HS-27A (cell line): ENCODE measurements around the gene OPCML.

Experiments used
- DNase-seq: peaks from one replicate; pipeline ENCODE4 v3.0.0-alpha.2; 2012; ENCODE audit warnings: low read depth, missing footprints

Gene OPCML

DNA sequence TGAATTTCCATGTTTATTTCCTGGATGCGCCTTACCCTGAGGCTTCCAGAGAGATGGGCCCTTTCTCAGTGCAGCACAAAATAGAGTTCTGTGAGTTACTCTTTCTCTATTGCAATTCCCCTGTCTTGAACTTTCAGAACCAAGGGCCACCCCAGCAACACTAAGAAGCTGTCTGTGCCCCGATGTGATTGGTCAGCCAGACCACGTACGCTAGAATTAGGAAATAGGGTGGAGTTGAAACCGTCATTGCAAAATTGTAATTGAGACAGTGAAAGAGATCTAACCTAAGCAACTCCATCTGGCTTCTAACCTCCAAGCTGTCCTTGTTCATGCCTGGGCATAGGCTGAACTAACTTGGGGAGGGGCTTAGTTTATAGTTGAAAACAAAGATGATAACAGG, 981.3 kb downstream of the OPCML start:
- DNase-seq: no peak

DNA sequence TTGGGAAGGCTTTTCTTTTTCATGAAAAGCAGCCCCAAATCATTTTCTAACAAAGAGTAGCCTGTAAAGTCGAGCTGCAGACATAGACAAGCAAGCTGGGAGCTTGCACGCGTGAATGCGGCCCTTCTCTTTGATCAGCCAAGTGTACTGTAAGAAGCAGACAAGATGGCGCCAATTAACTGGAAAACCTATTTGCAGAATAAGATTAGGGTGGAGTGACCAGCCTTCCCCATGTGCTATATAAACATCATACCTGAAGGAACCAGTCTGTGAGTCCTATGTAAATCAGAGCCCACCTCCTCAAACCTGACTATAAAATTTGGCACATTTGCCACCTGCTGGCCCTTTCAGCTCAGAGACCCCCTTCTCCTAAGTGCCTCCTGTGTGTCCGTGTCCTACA, 982.7 kb downstream of the OPCML start:
- no peak for DNase-seq

DNA sequence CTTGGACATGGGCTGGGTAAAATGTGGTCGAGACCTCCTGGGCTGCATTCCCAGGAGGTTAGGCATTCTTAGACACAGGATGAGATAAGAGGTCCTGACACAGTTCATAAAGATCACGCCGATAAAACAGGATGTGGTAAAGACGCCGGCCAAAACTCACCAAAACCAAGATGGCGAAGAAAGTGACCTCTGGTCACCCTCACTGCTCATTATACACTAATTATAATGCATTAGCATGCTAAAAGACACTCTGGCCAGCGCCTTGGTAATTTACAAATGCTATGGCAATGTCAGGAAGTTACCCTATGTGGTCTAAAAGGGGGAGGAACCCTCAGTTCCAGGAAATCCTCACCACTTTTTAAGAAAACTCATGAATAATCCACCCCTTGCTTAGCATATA, 983.3 kb downstream of the OPCML start:
- DNase-seq: no peak

DNA sequence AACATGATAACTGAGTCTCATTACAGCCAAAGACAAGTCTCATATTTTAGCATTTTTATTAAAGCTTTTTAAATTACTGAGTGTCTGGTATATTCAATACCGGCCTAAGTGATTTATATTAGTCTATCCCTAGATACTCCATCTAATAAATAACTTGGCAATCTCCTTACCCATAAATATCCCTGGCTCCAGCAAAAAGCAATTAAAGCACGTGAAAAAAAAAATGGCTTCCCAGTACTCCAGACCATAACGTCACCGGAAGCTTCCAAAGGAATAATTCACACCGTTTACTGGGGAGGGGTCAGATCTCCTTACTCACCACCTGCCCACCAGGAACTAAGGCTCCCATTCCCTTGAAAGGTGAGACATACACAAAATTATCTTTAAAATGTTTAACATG, 988.3 kb downstream of the OPCML start:
- DNase-seq: no peak

- no peak for DNase-seq
Measured at GRCh38 chr11:132541794-132542193, 990.5 kb downstream of the OPCML start.

DNA sequence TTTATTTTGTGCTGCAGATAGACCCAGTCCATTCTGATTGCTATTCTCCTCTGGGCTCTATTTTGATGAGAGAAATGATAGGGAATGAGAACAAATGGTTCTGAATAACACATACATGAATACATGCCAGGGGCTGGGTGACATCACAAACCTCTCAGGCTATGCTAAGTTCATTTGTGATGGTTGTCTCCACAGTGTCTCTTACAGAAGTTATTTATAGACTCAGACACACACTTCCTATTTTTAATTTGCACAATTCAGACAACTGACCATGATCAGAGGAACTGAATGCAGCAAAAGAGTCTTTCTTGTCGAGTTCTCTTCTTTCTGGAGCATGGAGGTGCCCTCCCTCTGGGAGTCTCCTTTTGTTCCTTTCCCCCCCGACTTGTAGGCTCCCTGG, 991.7 kb downstream of the OPCML start:
- DNase-seq: no peak

- no peak for DNase-seq
Measured at GRCh38 chr11:132539590-132540368, 992.5 kb downstream of the OPCML start.

- DNase-seq: no peak
Measured at GRCh38 chr11:132538642-132539041, 993.7 kb downstream of the OPCML start.

DNA sequence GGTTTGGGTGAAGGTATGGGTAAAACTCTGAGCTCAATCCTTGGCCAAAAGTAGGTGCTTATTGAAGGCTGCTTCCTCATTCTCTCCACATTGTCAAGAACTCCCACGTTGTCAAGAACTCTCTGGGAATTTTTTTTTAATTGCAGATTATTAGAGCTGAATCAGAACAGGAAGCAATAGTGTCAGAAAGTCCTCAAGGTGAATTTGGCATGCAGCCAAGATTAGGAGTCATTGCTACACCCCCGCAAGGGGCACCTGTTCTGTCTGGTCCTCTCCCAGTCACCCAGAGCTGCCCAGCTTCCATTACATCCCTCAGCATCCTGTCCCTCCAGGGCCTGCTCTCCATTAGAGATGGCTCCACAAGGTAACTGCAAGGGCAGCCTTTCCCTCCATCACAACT, 996.5 kb downstream of the OPCML start:
- DNase-seq: no peak

GRCh38 chr11:132531921-132532320, 1000.4 kb downstream of the OPCML start:
- no peak for DNase-seq

GRCh38 chr11:132528181-132528580, 1004.1 kb downstream of the OPCML start:
- no peak for DNase-seq

GRCh38 chr11:132523929-132524328, 1008.4 kb downstream of the OPCML start:
- no peak for DNase-seq

DNA sequence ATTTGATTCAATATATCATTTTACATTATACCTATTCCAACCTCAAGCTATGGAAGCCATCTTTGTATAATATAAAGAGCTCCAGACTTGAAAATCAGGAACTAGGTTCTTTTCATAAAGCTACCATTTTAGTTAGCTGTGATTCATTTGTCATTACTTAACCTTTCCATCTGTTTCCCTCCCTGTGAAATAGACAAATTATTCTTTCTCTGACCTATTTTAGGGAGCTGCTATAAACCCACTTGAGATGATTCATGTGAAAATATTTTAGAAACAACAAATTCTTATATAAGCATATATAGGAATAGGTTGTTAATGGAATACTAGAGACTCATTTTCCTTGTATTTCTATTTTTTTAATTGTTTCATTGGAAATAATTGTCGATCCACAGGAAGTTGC, 1012.1 kb downstream of the OPCML start:
- DNase-seq: no peak

GRCh38 chr11:132519241-132519815, 1013.0 kb downstream of the OPCML start:
- DNase-seq: no peak

GRCh38 chr11:132504501-132505041, 1027.7 kb downstream of the OPCML start:
- DNase-seq: no peak

DNA sequence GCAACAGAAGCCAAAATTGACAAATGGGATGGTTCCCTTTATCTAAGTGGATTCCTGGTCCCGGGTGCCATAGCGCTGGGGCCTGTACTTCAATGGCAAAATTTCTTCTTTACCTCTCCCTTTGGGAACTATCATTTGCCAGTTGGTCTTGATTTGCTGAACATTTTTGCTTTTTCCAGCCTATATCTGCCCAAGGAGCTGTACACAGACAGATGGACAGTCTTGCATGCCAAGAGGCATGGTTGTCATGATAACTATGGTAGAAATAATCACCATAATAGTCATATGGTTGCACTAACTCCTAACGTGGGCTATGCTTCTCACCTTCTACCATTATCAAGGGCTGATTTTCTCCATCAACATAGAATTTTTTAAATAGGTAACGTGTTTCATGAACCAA, 1030.9 kb downstream of the OPCML start:
- no peak for DNase-seq

- no peak for DNase-seq
Measured at GRCh38 chr11:132499661-132500060, 1032.6 kb downstream of the OPCML start.

DNA sequence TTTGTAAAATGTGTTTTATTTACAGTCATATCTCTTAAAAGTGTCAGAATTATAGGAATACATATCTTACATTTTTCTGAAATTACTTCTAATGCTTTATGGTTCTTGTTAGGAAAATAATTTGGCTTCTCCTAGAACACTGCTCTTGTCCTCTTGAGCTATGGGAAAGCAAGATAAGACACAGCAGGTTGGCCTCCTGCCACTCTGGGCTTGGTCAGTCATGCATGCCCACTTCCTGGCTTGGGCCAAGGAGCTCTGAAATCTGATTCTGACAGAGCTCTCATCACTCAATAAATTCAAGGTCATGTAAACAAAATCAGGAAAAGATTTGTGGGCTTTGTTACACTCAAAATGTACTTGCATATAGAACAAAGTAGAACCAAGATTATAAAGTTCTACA, 1036.0 kb downstream of the OPCML start:
- no peak for DNase-seq

DNA sequence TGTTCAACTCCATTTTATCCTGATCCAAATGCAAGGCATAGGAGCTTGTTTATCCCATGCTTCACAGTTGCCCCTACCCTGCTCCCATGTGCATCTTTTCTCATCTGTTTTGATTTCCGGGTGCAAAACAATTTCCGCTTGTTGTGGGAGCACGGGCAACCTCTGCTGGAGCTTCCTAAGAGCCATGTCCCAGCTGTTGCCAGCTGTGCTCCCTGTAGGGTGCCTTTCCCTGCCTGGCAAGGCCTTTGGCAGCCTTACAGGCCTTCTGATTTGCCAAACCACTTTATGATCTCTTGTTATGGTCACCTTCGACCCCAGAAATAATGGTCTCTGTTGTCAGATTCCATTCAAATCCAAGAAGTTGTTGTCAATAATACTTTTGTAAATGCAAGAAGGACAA, 1038.5 kb downstream of the OPCML start:
- DNase-seq: no peak

- no peak for DNase-seq
Measured at GRCh38 chr11:132490978-132491377, 1041.3 kb downstream of the OPCML start.

GRCh38 chr11:132486060-132486459, 1046.2 kb downstream of the OPCML start:
- DNase-seq: no peak

DNA sequence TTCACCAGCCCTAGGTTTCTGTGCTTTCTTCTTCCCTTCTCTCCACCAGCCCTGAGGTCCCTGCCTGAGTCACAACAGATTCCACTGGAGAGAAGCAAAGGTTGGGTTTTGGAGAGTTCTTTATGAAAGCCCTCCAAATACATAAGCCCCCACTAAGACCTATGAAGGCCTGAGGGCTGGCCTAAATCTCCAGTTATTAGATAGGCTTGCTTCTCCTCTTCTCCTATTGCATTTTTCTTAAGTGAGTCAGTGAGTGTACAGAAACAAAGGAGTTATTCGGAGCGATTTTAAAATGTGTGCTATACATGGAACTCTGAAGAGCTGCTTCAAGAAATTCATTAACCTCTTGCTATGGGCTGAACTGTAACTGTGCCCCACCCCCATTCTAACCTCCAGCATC, 1057.3 kb downstream of the OPCML start:
- DNase-seq: no peak

DNA sequence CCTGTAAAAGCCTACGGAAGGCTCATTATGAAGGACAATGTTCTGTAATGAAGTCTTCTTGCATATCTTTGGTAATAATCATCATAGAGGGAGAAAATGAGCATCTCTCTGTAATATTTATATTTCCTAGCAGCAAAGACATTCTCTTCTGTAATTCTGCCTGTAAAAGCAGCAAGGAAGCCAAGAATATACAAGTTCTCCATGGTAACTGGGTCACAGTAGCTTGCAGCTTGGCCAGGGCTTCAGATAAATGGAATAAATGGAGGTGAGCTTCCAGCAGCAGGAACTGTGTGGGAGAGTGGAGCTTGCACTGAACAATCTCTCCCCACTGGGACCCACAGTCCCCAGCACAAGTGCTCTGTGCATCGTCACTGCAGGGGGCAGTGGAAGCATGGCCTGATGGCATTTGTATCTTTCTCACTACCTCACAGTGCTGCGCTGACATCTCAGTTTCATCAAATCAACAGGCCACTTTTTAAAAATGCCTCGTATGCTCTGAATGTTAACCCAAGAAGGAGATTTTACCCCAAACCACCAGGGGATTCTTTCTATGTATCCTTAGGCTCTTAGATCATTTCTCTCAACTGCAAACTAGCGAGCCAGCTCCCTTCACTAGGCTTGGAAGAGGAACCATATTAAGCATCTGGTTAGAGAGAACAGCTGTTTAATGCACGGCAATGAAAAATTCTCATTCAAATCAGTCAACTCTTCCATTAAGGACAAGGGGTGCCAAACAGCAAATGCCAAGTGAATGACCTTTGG, 1059.7 kb downstream of the OPCML start:
- DNase-seq: no peak
